B cell (primary cell): ENCODE results near the gene TGFB1. TPM values are rescaled to one million over a fixed set of nuclear protein-coding genes. Genes with fewer than 3 reads are reported as not detected.

ENCODE experiments used
- ATAC-seq: fragments of 200-7000 bp; cut with Tn5 transposase; one replicate; pipeline ENCODE4 v1.10.0; 2021; ENCODE audit warnings: low read depth, mild to moderate bottlenecking, moderate number of reproducible peaks, moderate library complexity
- CTCF ChIA-PET: fragments of 350-600 bp; sonication (Branson Sonifier 250); formaldehyde crosslinking; loops from one replicate; lab custom pipeline; 2021; ENCODE audit warnings: antibody characterized with exemption, inconsistent platforms; lab: Charles Lee
- POLR2A ChIA-PET: fragments of 350-600 bp; sonication (Branson Sonifier 250); formaldehyde crosslinking; loops from one replicate; lab custom pipeline; 2021; ENCODE audit warnings: antibody characterized with exemption; lab: Charles Lee
- DNase-seq: peaks from one replicate; pipeline ENCODE4 v3.0.0; 2013
- H2AFZ ChIP-seq: 2 replicates; pipeline ENCODE4 v1.6.1; 2012; ENCODE audit warnings: mild to moderate bottlenecking, low read depth, low read length; ENCODE audit not compliant: insufficient read depth, poor library complexity, severe bottlenecking
- H3K27ac ChIP-seq, 2 donors: 1 replicate in 1 of 2; 2 replicates in 1 of 2; pipeline ENCODE4 v1.5.1; 2012 to 2013; ENCODE audit warnings: low read length in 2 of 2, mild to moderate bottlenecking in 2 of 2, moderate library complexity in 1 of 2
- H3K27me3 ChIP-seq, 4 experiments: fragments of 200-600 bp in 1 of 4; sonication (generic) in 1 of 4; replicated peaks in 1 of 4; 1 replicate in 2 of 4; 2 replicates in 2 of 4; pipeline versions ENCODE4 v1.6.1 to v1.7.0; 2013 to 2016; ENCODE audit warnings: low read length in 3 of 4, mild to moderate bottlenecking in 2 of 4, mixed read lengths in 1 of 4, moderate library complexity in 1 of 4; ENCODE audit not compliant: insufficient read depth in 4 of 4, control insufficient read depth in 3 of 4; ENCODE audit errors: control extremely low read depth in 1 of 4
- H3K36me3 ChIP-seq, 2 experiments: replicated peaks in 1 of 2; 1 replicate in 1 of 2; 2 replicates in 1 of 2; pipeline versions ENCODE4 v1.6.1 to v1.7.1; 2013; ENCODE audit warnings: low read length in 1 of 2; ENCODE audit not compliant: insufficient read depth in 2 of 2, control insufficient read depth in 1 of 2; ENCODE audit errors: control extremely low read depth in 1 of 2, extremely low read depth in 1 of 2
- H3K4me1 ChIP-seq, 2 donors: fragments of 200-600 bp in 1 of 2; sonication (generic) in 1 of 2; 1 replicate in 1 of 2; 2 replicates in 1 of 2; pipeline versions ENCODE4 v1.5.1 to v1.6.1; 2013 to 2017; ENCODE audit warnings: low read length in 2 of 2; ENCODE audit not compliant: control insufficient read depth in 2 of 2, insufficient read depth in 2 of 2
- H3K4me2 ChIP-seq: replicated peaks from 2 replicates; pipeline ENCODE3; 2012; ENCODE audit warnings: mild to moderate bottlenecking, low read depth, low read length; ENCODE audit not compliant: poor library complexity, severe bottlenecking
- H3K4me3 ChIP-seq, 5 experiments: fragments of 200-600 bp in 1 of 5; sonication (generic) in 1 of 5; 1 replicate in 3 of 5; 2 replicates in 2 of 5; pipeline versions ENCODE4 v1.5.1 to v1.7.0; 2011 to 2016; ENCODE audit warnings: low read length in 4 of 5, mild to moderate bottlenecking in 4 of 5, low read depth in 2 of 5, control low read depth in 1 of 5, moderate library complexity in 1 of 5; ENCODE audit not compliant: insufficient read depth in 1 of 5; ENCODE audit errors: control extremely low read depth in 1 of 5, extremely low read depth in 1 of 5
- H3K79me2 ChIP-seq: fragments of 200-600 bp; sonication (generic); one replicate; pipeline ENCODE4 v1.6.0; 2016; ENCODE audit warnings: low read length; ENCODE audit not compliant: control insufficient read depth, insufficient read depth
- H3K9ac ChIP-seq: fragments of 200-600 bp; sonication (generic); 2 replicates; pipeline ENCODE4 v1.6.1; 2017; ENCODE audit warnings: mild to moderate bottlenecking, low read length, moderate library complexity
- H3K9me3 ChIP-seq, 3 donors: one replicate each; pipeline versions ENCODE4 v1.6.1 to v1.7.1; 2013; ENCODE audit warnings: low read length in 2 of 3; ENCODE audit not compliant: control insufficient read depth in 2 of 3, insufficient read depth in 1 of 3; ENCODE audit errors: control extremely low read depth in 1 of 3
- H4K20me1 ChIP-seq: 2 replicates; pipeline ENCODE4 v1.6.0; 2012; ENCODE audit warnings: mild to moderate bottlenecking, low read length; ENCODE audit not compliant: insufficient read depth, control insufficient read depth, poor library complexity, severe bottlenecking
- H3K27ac Mint-ChIP-seq: one replicate; pipeline ENCODE4 v1.8.0; 2021; ENCODE audit warnings: mixed read lengths
- H3K27me3 Mint-ChIP-seq: one replicate; pipeline ENCODE4 v1.8.0; 2021; ENCODE audit warnings: mixed read lengths
- H3K4me1 Mint-ChIP-seq: one replicate; pipeline ENCODE4 v1.8.0; 2021; ENCODE audit warnings: mixed read lengths
- H3K4me3 Mint-ChIP-seq: one replicate; pipeline ENCODE4 v1.8.0; 2021; ENCODE audit warnings: mixed read lengths
- H3K9me3 Mint-ChIP-seq: one replicate; pipeline ENCODE4 v1.8.0; 2022; ENCODE audit warnings: mixed read lengths; ENCODE audit not compliant: insufficient read depth
- EZH2 ChIP-seq: IDR thresholded peaks from 2 replicates; pipeline ENCODE4 v1.6.1; 2012; ENCODE audit warnings: borderline replicate concordance, low read depth, mild to moderate bottlenecking, moderate library complexity, low read length; ENCODE audit not compliant: insufficient read depth, poor library complexity, severe bottlenecking
- WGBS: methylation state at CpG from one replicate; pipeline ENCODE4 v1.1.5; 2013; ENCODE audit warnings: missing lambda C conversion rate; ENCODE audit not compliant: insufficient coverage; 5-methylcytosine and 5-hydroxymethylcytosine counted together
- intact Hi-C: fragments of 100-400 bp; cut with micrococcal nuclease; formaldehyde crosslinking; loops from one replicate; pipeline ENCODE4 v1.10.0; 2022
- polyA plus RNA-seq: library from polyadenylated mRNA; depleted of rRNA; stranded (reverse); fragments of >200 nt; gene quantifications from 2 replicates; pipeline ENCODE4 v1.2.3, GENCODE V29; 2012
- total RNA-seq, 2 donors: library from RNA; stranded (reverse); fragments of 120-200 nt in 1 of 2; gene quantifications; 1 replicate in 1 of 2; 2 replicates in 1 of 2; pipeline versions ENCODE4 v1.2.3 to v1.2.4, GENCODE V29; 2013 to 2022
- TF ChIP-seq, protein P1 (sequence below): fragments of 200-600 bp; IDR thresholded peaks from one replicate; pipeline ENCODE4 v1.8.0; 2022; ENCODE audit warnings: antibody characterized with exemption, mild to moderate bottlenecking

TGFB1 gene
- total and polyA plus RNA-seq, 2 donors (not counting 1 experiment from before 2014, with no cell fraction given), result 109 to 120 TPM

- peak overlapping the region; percentile 95 for H3K4me2 ChIP-seq
- Mint-ChIP-seq H3K4me1 (peaks cover 48% of the 10 kb centered on the region), H3K27ac (peak overlapping the region; percentile 92), H3K4me3 (peak overlapping the region; percentile 93), H3K27me3 (no peaks in the 10 kb centered on the region), H3K9me3 (no peaks in the 10 kb centered on the region)
- WGBS, result 0% methylated on average over 10 of the region's 12 CpGs
- DNase-seq (no peak), ATAC-seq (no peak)
- no peaks in the 10 kb centered on the region for H3K9me3 ChIP-seq
- H3K9ac ChIP-seq, result peak overlapping the region; percentile 88
- H3K79me2 ChIP-seq, result peaks cover 59% of the 10 kb centered on the region
- peak overlapping the region; percentile 67 to 100 (median 92) for H3K4me3 ChIP-seq
- POLR2A ChIA-PET, result interaction anchor here (0.6 to 5.0 kb wide), 16 partner anchors 10 to 225 kb away, joined by 3 to 69 read pairs (median 6); partner anchors contain the start of genes B9D2 and HNRNPUL1
- H4K20me1 ChIP-seq, result peaks cover 64% of the 10 kb centered on the region
- no peaks in the 10 kb centered on the region for H3K27me3 ChIP-seq
- peak overlapping the region; percentile 79 to 91 for H3K27ac ChIP-seq
- intact Hi-C loops, result no loop called here
- CTCF ChIA-PET, result interaction anchor here (0.6 to 7.6 kb wide), 19 partner anchors 11 to 378 kb away, joined by 3 to 130 read pairs (median 7); partner anchors contain the start of genes B9D2, CCDC97 and HNRNPUL1
- H3K4me1 ChIP-seq, result peaks cover 28 to 33% of the 10 kb centered on the region in 2 donors
- H2AFZ ChIP-seq, result peak overlapping the region; percentile 50
- TF ChIP-seq, protein P1, sequence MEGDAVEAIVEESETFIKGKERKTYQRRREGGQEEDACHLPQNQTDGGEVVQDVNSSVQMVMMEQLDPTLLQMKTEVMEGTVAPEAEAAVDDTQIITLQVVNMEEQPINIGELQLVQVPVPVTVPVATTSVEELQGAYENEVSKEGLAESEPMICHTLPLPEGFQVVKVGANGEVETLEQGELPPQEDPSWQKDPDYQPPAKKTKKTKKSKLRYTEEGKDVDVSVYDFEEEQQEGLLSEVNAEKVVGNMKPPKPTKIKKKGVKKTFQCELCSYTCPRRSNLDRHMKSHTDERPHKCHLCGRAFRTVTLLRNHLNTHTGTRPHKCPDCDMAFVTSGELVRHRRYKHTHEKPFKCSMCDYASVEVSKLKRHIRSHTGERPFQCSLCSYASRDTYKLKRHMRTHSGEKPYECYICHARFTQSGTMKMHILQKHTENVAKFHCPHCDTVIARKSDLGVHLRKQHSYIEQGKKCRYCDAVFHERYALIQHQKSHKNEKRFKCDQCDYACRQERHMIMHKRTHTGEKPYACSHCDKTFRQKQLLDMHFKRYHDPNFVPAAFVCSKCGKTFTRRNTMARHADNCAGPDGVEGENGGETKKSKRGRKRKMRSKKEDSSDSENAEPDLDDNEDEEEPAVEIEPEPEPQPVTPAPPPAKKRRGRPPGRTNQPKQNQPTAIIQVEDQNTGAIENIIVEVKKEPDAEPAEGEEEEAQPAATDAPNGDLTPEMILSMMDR, result no peak
- no peak for TF ChIP-seq EZH2
- peaks cover 0 to 13% of the 10 kb centered on the region in 2 experiments for H3K36me3 ChIP-seq
Measured at GRCh38 chr19:41352279-41352608, 1.5 kb downstream of the TGFB1 start.
